ENCODE measurements around the gene BMP8B. TPM values are rescaled to one million over a fixed set of nuclear protein-coding genes. Genes with fewer than 3 reads are reported as not detected.
A peak's percentile ranks its signal among the peaks of the same experiment; 100 is the strongest.
"Not testable (repeated sequence)": the region's sequence is repeated elsewhere in the genome, so short reads cannot be mapped to it uniquely, and the experiment has no call there.

BMP8B gene
- total RNA-seq, result under 1 TPM; 0.21 to 0.28 TPM

GRCh38 chr1:39788758-39789570 lies at the start of gene BMP8B:
Gene BMP8B, minus strand, starts transcription at chr1:39788865. Its CDS starts 380 bp downstream, at chr1:39788485.
- Mint-ChIP-seq H3K4me3 (peak within 1 kb of the TSS; percentile 66), H3K4me1 (peaks cover 7% of the 10 kb centered on the region), H3K36me3 (ENCODE audit: low read depth) (no peaks in the 10 kb centered on the region), H3K9me3 (ENCODE audit: low read depth) (no peaks in the 10 kb centered on the region), H3K27me3 (peaks cover 29% of the 10 kb centered on the region), H3K27ac (no peak within 1 kb of the TSS)
- DNase-seq (peak; percentile 59), ATAC-seq (peak; percentile 80)
- intact Hi-C loops (cut with DNase I, micrococcal nuclease), result loop anchor here in 1 of 2 experiments (1.0 kb wide), 1 partner anchor 10 kb away; no protein-coding TSS in a partner anchor
- POLR2A ChIA-PET, result interaction anchor here (0.6 kb wide), 1 partner anchor 54 kb away, joined by 3 read pairs; no protein-coding TSS in a partner anchor
- CTCF ChIA-PET, result interaction anchor here (1.1 kb wide), 1 partner anchor 122 kb away, joined by 4 read pairs; no protein-coding TSS in a partner anchor

GRCh38 chr1:39836595-39837110 lies 48.0 kb upstream of the BMP8B start:
- no peak for ATAC-seq
- intact Hi-C loops (cut with DNase I, micrococcal nuclease), result no loop called here
- ChIA-PET POLR2A (interaction anchor here (0.6 kb wide), 1 partner anchor 199 kb away, joined by 3 read pairs; no protein-coding TSS in a partner anchor), CTCF (interaction anchor here (0.8 to 1.5 kb wide), 5 partner anchors 9 to 204 kb away, joined by 3 to 4 read pairs (median 3); partner anchors contain the start of genes CAP1 and MYCL)
- H3K27ac Mint-ChIP-seq, result no peak overlapping the region
- no peaks in the 10 kb centered on the region for H3K27me3 Mint-ChIP-seq
- H3K4me1 Mint-ChIP-seq, result peaks cover 7% of the 10 kb centered on the region
- DNase-seq, result no peak
- H3K9me3 Mint-ChIP-seq (ENCODE audit: low read depth), result no peaks in the 10 kb centered on the region
- H3K36me3 Mint-ChIP-seq (ENCODE audit: low read depth), result peaks cover 23% of the 10 kb centered on the region
- no peak overlapping the region for H3K4me3 Mint-ChIP-seq

GRCh38 chr1:39835935-39836594 lies 47.4 kb upstream of the BMP8B start:
- CTCF ChIA-PET, result interaction anchor here (0.6 to 1.5 kb wide), 5 partner anchors 10 to 138 kb away, joined by 3 to 4 read pairs (median 3); partner anchors contain the start of gene MYCL
- Mint-ChIP-seq H3K4me3 (no peak overlapping the region), H3K4me1 (peaks cover under 1% of the 10 kb centered on the region), H3K9me3 (ENCODE audit: low read depth) (no peaks in the 10 kb centered on the region), H3K36me3 (ENCODE audit: low read depth) (peaks cover 18% of the 10 kb centered on the region), H3K27ac (no peak overlapping the region), H3K27me3 (no peaks in the 10 kb centered on the region)
- intact Hi-C loops (cut with DNase I, micrococcal nuclease), result no loop called here
- DNase-seq (no peak), ATAC-seq (no peak)
- POLR2A ChIA-PET, result interaction anchor here (0.6 kb wide), 1 partner anchor 199 kb away, joined by 3 read pairs; no protein-coding TSS in a partner anchor

- no peaks in the 10 kb centered on the region for H3K9me3 Mint-ChIP-seq (ENCODE audit: low read depth)
- H3K4me3 Mint-ChIP-seq, result no peak overlapping the region
- DNase-seq, result no peak
- H3K27me3 Mint-ChIP-seq, result peaks cover 2% of the 10 kb centered on the region
- ATAC-seq, result no peak
- H3K27ac Mint-ChIP-seq, result no peak overlapping the region
- CTCF ChIA-PET, result interaction anchor here (0.6 to 0.7 kb wide), 3 partner anchors 131 to 504 kb away, joined by 3 to 5 read pairs (median 4); no protein-coding TSS in a partner anchor
- intact Hi-C loops (cut with DNase I, micrococcal nuclease), result no loop called here
- H3K4me1 Mint-ChIP-seq, result no peaks in the 10 kb centered on the region
- POLR2A ChIA-PET, result no interaction called here
- H3K36me3 Mint-ChIP-seq (ENCODE audit: low read depth), result peaks cover 13% of the 10 kb centered on the region
Measured at GRCh38 chr1:39835110-39835509, 46.4 kb upstream of the BMP8B start.

GRCh38 chr1:39833621-39834385 lies 45.1 kb upstream of the BMP8B start:
- CTCF ChIA-PET, result interaction anchor here (0.6 kb wide), 1 partner anchor 571 kb away, joined by 3 read pairs; no protein-coding TSS in a partner anchor
- H3K27ac Mint-ChIP-seq, result no peak overlapping the region
- no peaks in the 10 kb centered on the region for H3K9me3 Mint-ChIP-seq (ENCODE audit: low read depth)

GRCh38 chr1:39833121-39833520 lies 44.5 kb upstream of the BMP8B start:
- intact Hi-C loops (cut with DNase I, micrococcal nuclease), result no loop called here
- Mint-ChIP-seq H3K4me3 (no peak overlapping the region), H3K36me3 (ENCODE audit: low read depth) (peaks cover 3% of the 10 kb centered on the region), H3K27me3 (peaks cover 9% of the 10 kb centered on the region), H3K4me1 (no peaks in the 10 kb centered on the region), H3K9me3 (ENCODE audit: low read depth) (no peaks in the 10 kb centered on the region), H3K27ac (no peak overlapping the region)
- ATAC-seq (no peak), DNase-seq (no peak)
- POLR2A ChIA-PET, result interaction anchor here (0.6 to 0.7 kb wide), 2 partner anchors 13 to 257 kb away, joined by 4 read pairs; no protein-coding TSS in a partner anchor
- CTCF ChIA-PET, result interaction anchor here (1.0 kb wide), 1 partner anchor 16 kb away, joined by 3 read pairs; no protein-coding TSS in a partner anchor

More at GRCh38 chr1:39833621-39834385, 45.1 kb upstream of the BMP8B start:
- Mint-ChIP-seq H3K4me1 (no peaks in the 10 kb centered on the region), H3K4me3 (no peak overlapping the region), H3K36me3 (ENCODE audit: low read depth) (peaks cover 5% of the 10 kb centered on the region), H3K27me3 (peaks cover 7% of the 10 kb centered on the region)
- POLR2A ChIA-PET, result interaction anchor here (0.6 kb wide), 1 partner anchor 258 kb away, joined by 4 read pairs; no protein-coding TSS in a partner anchor
- ATAC-seq, result no peak
- no peak for DNase-seq
- intact Hi-C loops (cut with DNase I, micrococcal nuclease), result no loop called here

GRCh38 chr1:39832294-39832693 lies 43.6 kb upstream of the BMP8B start:
- H3K9me3 Mint-ChIP-seq (ENCODE audit: low read depth), result no peaks in the 10 kb centered on the region
- ChIA-PET POLR2A (interaction anchor here (0.7 kb wide), 1 partner anchor 14 kb away, joined by 4 read pairs; no protein-coding TSS in a partner anchor), CTCF (interaction anchor here (1.0 kb wide), 1 partner anchor 15 kb away, joined by 3 read pairs; no protein-coding TSS in a partner anchor)
- no peaks in the 10 kb centered on the region for H3K4me1 Mint-ChIP-seq
- H3K36me3 Mint-ChIP-seq (ENCODE audit: low read depth), result peaks cover 2% of the 10 kb centered on the region
- H3K4me3 Mint-ChIP-seq, result no peak overlapping the region
- no peak overlapping the region for H3K27ac Mint-ChIP-seq
- ATAC-seq (no peak), DNase-seq (no peak)
- peaks cover 11% of the 10 kb centered on the region for H3K27me3 Mint-ChIP-seq
- intact Hi-C loops (cut with DNase I, micrococcal nuclease), result no loop called here

- intact Hi-C loops (cut with DNase I, micrococcal nuclease), result no loop called here
- no peaks in the 10 kb centered on the region for H3K9me3 Mint-ChIP-seq (ENCODE audit: low read depth)
- H3K27ac Mint-ChIP-seq, result no peak overlapping the region
- H3K36me3 Mint-ChIP-seq (ENCODE audit: low read depth), result no peaks in the 10 kb centered on the region
- peaks cover 12% of the 10 kb centered on the region for H3K27me3 Mint-ChIP-seq
- no peak for DNase-seq
- no peak overlapping the region for H3K4me3 Mint-ChIP-seq
- ChIA-PET POLR2A (no interaction called here), CTCF (interaction anchor here (0.6 to 2.1 kb wide), 3 partner anchors 10 to 172 kb away, joined by 3 to 7 read pairs (median 3); no protein-coding TSS in a partner anchor)
- H3K4me1 Mint-ChIP-seq, result no peaks in the 10 kb centered on the region
- ATAC-seq, result no peak
Measured at GRCh38 chr1:39829791-39830533, 41.3 kb upstream of the BMP8B start.

- ATAC-seq (no peak), DNase-seq (no peak)
- no peaks in the 10 kb centered on the region for H3K36me3 Mint-ChIP-seq (ENCODE audit: low read depth)
- no peak overlapping the region for H3K4me3 Mint-ChIP-seq
- ChIA-PET POLR2A (no interaction called here), CTCF (interaction anchor here (1.0 to 2.1 kb wide), 3 partner anchors 9 to 171 kb away, joined by 3 to 7 read pairs (median 3); no protein-coding TSS in a partner anchor)
- no peaks in the 10 kb centered on the region for H3K9me3 Mint-ChIP-seq (ENCODE audit: low read depth)
- no peaks in the 10 kb centered on the region for H3K4me1 Mint-ChIP-seq
- H3K27me3 Mint-ChIP-seq, result peaks cover 12% of the 10 kb centered on the region
- no peak overlapping the region for H3K27ac Mint-ChIP-seq
- intact Hi-C loops (cut with DNase I, micrococcal nuclease), result no loop called here
Measured at GRCh38 chr1:39828734-39829133, 40.1 kb upstream of the BMP8B start.

- H3K27ac Mint-ChIP-seq; intact Hi-C loops (cut with DNase I, micrococcal nuclease); H3K9me3 Mint-ChIP-seq (ENCODE audit: low read depth); H3K4me3 Mint-ChIP-seq; H3K36me3 Mint-ChIP-seq (ENCODE audit: low read depth); DNase-seq; H3K4me1 Mint-ChIP-seq; POLR2A ChIA-PET; ATAC-seq: not testable (repeated sequence)
- H3K27me3 Mint-ChIP-seq, result peaks cover 12% of the 10 kb centered on the region
- CTCF ChIA-PET, result interaction anchor here (1.0 to 2.1 kb wide), 2 partner anchors 9 to 145 kb away, joined by 3 to 7 read pairs; no protein-coding TSS in a partner anchor
Measured at GRCh38 chr1:39828255-39828654, 39.6 kb upstream of the BMP8B start.

All from activated CD4-positive, alpha-beta T cell treated with anti-CD3 and anti-CD28 coated beads for 36 hours (primary cell).